Activated naive CD4-positive, alpha-beta T cell treated with anti-CD3 and anti-CD28 coated beads, Interleukin-2, amount 50 U/mL, for 24 hours (primary cell): Measurements from ENCODE around the gene NCKIPSD.

Experiments used
- H3K27ac Mint-ChIP-seq: one replicate; pipeline ENCODE4 v1.8.0; 2021; ENCODE audit warnings: mild to moderate bottlenecking, mixed read lengths
- H3K27me3 Mint-ChIP-seq: one replicate; pipeline ENCODE4 v1.8.0; 2021; ENCODE audit warnings: mixed read lengths
- H3K36me3 Mint-ChIP-seq: one replicate; pipeline ENCODE4 v1.8.0; 2021; ENCODE audit warnings: mixed read lengths
- H3K4me1 Mint-ChIP-seq: one replicate; pipeline ENCODE4 v1.8.0; 2021; ENCODE audit warnings: mixed read lengths
- H3K4me3 Mint-ChIP-seq: one replicate; pipeline ENCODE4 v1.8.0; 2021; ENCODE audit warnings: mild to moderate bottlenecking, mixed read lengths
- H3K9me3 Mint-ChIP-seq: one replicate; pipeline ENCODE4 v1.8.0; 2021; ENCODE audit warnings: mixed read lengths

NCKIPSD gene

GRCh38 chr3:48630407-48630806 is 55.3 kb downstream of the NCKIPSD start:
- Mint-ChIP-seq H3K4me3 (no peak overlapping the region), H3K9me3 (no peaks in the 10 kb centered on the region), H3K27ac (no peak overlapping the region), H3K36me3 (peaks cover 2% of the 10 kb centered on the region), H3K4me1 (peaks cover 8% of the 10 kb centered on the region), H3K27me3 (no peaks in the 10 kb centered on the region)

- H3K27ac Mint-ChIP-seq = no peak overlapping the region
- H3K9me3 Mint-ChIP-seq = no peaks in the 10 kb centered on the region
- no peaks in the 10 kb centered on the region for H3K27me3 Mint-ChIP-seq
- no peak overlapping the region for H3K4me3 Mint-ChIP-seq
- peaks cover 2% of the 10 kb centered on the region for H3K36me3 Mint-ChIP-seq
- H3K4me1 Mint-ChIP-seq = peaks cover 8% of the 10 kb centered on the region
Measured at GRCh38 chr3:48629894-48630293, 55.8 kb downstream of the NCKIPSD start.

- Mint-ChIP-seq H3K36me3 (peaks cover 2% of the 10 kb centered on the region), H3K4me1 (peaks cover 12% of the 10 kb centered on the region), H3K27me3 (no peaks in the 10 kb centered on the region), H3K4me3 (no peak overlapping the region), H3K9me3 (no peaks in the 10 kb centered on the region), H3K27ac (no peak overlapping the region)
Measured at GRCh38 chr3:48628277-48629017, 57.3 kb downstream of the NCKIPSD start.

GRCh38 chr3:48625600-48625999 is 60.1 kb downstream of the NCKIPSD start:
- peaks cover 12% of the 10 kb centered on the region for H3K4me1 Mint-ChIP-seq
- peaks cover 2% of the 10 kb centered on the region for H3K36me3 Mint-ChIP-seq
- H3K27ac Mint-ChIP-seq = no peak overlapping the region
- H3K27me3 Mint-ChIP-seq = no peaks in the 10 kb centered on the region
- no peak overlapping the region for H3K4me3 Mint-ChIP-seq
- no peaks in the 10 kb centered on the region for H3K9me3 Mint-ChIP-seq

- Mint-ChIP-seq H3K27me3 (no peaks in the 10 kb centered on the region), H3K4me1 (peaks cover 12% of the 10 kb centered on the region), H3K4me3 (no peak overlapping the region), H3K9me3 (no peaks in the 10 kb centered on the region), H3K36me3 (peaks cover 2% of the 10 kb centered on the region), H3K27ac (peak overlapping the region; percentile 79)
Measured at GRCh38 chr3:48624767-48625166, 60.9 kb downstream of the NCKIPSD start.

GRCh38 chr3:48623851-48624547 is 61.7 kb downstream of the NCKIPSD start:
- H3K4me3 Mint-ChIP-seq = no peak overlapping the region
- H3K9me3 Mint-ChIP-seq = no peaks in the 10 kb centered on the region
- peaks cover 2% of the 10 kb centered on the region for H3K36me3 Mint-ChIP-seq
- H3K27me3 Mint-ChIP-seq = no peaks in the 10 kb centered on the region
- H3K4me1 Mint-ChIP-seq = peaks cover 12% of the 10 kb centered on the region
- H3K27ac Mint-ChIP-seq = no peak overlapping the region
